Lung (tissue), 12 donors: ENCODE data around the gene ARMH1. TPM values are rescaled to one million over a fixed set of nuclear protein-coding genes. Genes with fewer than 3 reads are reported as not detected.

ENCODE experiments used
- ATAC-seq: fragments of 200-7000 bp; cut with Tn5 transposase; one replicate; pipeline ENCODE4 v1.9.1; 2020; ENCODE audit warnings: moderate number of reproducible peaks; ENCODE audit not compliant: insufficient read depth, low FRiP score
- DNase-seq, 3 donors: peaks; one replicate each; pipeline ENCODE4 v3.0.0-alpha.2; 2013 to 2017
- H3K27ac ChIP-seq, 2 donors: one replicate each; pipeline ENCODE4 v1.5.1; 2013; ENCODE audit warnings: mild to moderate bottlenecking in 2 of 2, moderate library complexity in 2 of 2, control low read depth in 1 of 2, inconsistent platforms in 1 of 2, low read depth in 1 of 2, low read length in 1 of 2
- H3K27me3 ChIP-seq, 3 donors: one replicate each; pipeline ENCODE4 v1.5.1; 2013; ENCODE audit warnings: low read length in 2 of 3; ENCODE audit not compliant: control insufficient read depth in 3 of 3, insufficient read depth in 3 of 3
- H3K36me3 ChIP-seq, 4 donors: one replicate each; pipeline ENCODE4 v1.5.1; 2013; ENCODE audit warnings: low read length in 4 of 4, mild to moderate bottlenecking in 1 of 4, moderate library complexity in 1 of 4; ENCODE audit not compliant: control insufficient read depth in 4 of 4, insufficient read depth in 4 of 4
- H3K4me1 ChIP-seq, 5 donors: one replicate each; pipeline ENCODE4 v1.5.1; 2013; ENCODE audit warnings: low read length in 5 of 5, mild to moderate bottlenecking in 2 of 5, moderate library complexity in 1 of 5; ENCODE audit not compliant: control insufficient read depth in 5 of 5, insufficient read depth in 5 of 5
- H3K4me3 ChIP-seq: one replicate; pipeline ENCODE4 v1.5.1; 2013; ENCODE audit warnings: mild to moderate bottlenecking, control low read depth, moderate library complexity
- H3K9ac ChIP-seq, 2 donors: one replicate each; pipeline ENCODE4 v1.5.1; 2013; ENCODE audit warnings: low read length in 2 of 2, control low read depth in 1 of 2; ENCODE audit not compliant: insufficient read depth in 1 of 2
- H3K9me3 ChIP-seq, 4 donors: one replicate each; pipeline ENCODE4 v1.5.1; 2013; ENCODE audit warnings: low read length in 3 of 4, mild to moderate bottlenecking in 1 of 4, moderate library complexity in 1 of 4; ENCODE audit not compliant: control insufficient read depth in 4 of 4, insufficient read depth in 3 of 4
- WGBS, 2 donors: extraction: QIAGEN DNeasy Blood & Tissue Kit; methylation state at CpG; one replicate each; pipeline ENCODE4 v1.1.7; 2013; 5-methylcytosine and 5-hydroxymethylcytosine counted together
- polyA plus RNA-seq, 2 donors: library from polyadenylated mRNA; stranded (reverse); fragments of 200-250 nt; gene quantifications; one replicate each; pipeline ENCODE4 v1.2.1, GENCODE V29; 2013
- total RNA-seq, 2 donors: library from RNA; depleted of rRNA in 1 of 2; stranded (reverse); fragments of >200 nt in 1 of 2; gene quantifications; one replicate each; pipeline ENCODE4 v1.2.1, GENCODE V29; 2014 to 2021
- TF ChIP-seq, protein P1 (sequence below): IDR thresholded peaks from 2 replicates; pipeline ENCODE4 v1.5.1; 2012; ENCODE audit warnings: mild to moderate bottlenecking; ENCODE audit errors: control extremely low read depth, extremely low read depth
- donor health status: control.
- donor health status: control.
- donor health status: Bipolar disorder and iron deficiency.
- donor health status: healthy.
- donor health status: DM: yes; HTN: yes; CAD: no.

The ARMH1 gene
- total and polyA plus RNA-seq, 4 donors, result 9.7 to 35.3 (median 21.4) TPM

- Histone ChIP-seq H3K27me3 (no peaks in the 10 kb centered on the region), H3K4me1 (peaks cover 5 to 21% (median 10%) of the 10 kb centered on the region in 5 donors), H3K9me3 (no peaks in the 10 kb centered on the region), H3K36me3 (peaks cover 0 to 4% (median 0%) of the 10 kb centered on the region in 4 donors), H3K27ac (peak overlapping the region; percentile 13 to 89), H3K4me3 (no peak overlapping the region), H3K9ac (no peak overlapping the region)
- TF ChIP-seq, protein P1, sequence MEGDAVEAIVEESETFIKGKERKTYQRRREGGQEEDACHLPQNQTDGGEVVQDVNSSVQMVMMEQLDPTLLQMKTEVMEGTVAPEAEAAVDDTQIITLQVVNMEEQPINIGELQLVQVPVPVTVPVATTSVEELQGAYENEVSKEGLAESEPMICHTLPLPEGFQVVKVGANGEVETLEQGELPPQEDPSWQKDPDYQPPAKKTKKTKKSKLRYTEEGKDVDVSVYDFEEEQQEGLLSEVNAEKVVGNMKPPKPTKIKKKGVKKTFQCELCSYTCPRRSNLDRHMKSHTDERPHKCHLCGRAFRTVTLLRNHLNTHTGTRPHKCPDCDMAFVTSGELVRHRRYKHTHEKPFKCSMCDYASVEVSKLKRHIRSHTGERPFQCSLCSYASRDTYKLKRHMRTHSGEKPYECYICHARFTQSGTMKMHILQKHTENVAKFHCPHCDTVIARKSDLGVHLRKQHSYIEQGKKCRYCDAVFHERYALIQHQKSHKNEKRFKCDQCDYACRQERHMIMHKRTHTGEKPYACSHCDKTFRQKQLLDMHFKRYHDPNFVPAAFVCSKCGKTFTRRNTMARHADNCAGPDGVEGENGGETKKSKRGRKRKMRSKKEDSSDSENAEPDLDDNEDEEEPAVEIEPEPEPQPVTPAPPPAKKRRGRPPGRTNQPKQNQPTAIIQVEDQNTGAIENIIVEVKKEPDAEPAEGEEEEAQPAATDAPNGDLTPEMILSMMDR, result no peak
- 49 to 58% methylated on average over 5 of the region's 5 CpGs for WGBS, 2 donors
- ATAC-seq (no peak), DNase-seq (no peak)
Observed at GRCh38 chr1:44676484-44677200, 2.1 kb downstream of the ARMH1 start.

- H3K27ac ChIP-seq, result peak overlapping the region in 1 of 2 donors; percentile 68
- no peak overlapping the region for H3K4me3 ChIP-seq
- DNase-seq (no peak), ATAC-seq (no peak)
- WGBS, 2 donors, result 53 to 58% methylated on average over 6 of the region's 6 CpGs
- H3K9ac ChIP-seq, result no peak overlapping the region
- H3K4me1 ChIP-seq, result peaks cover 5 to 21% (median 10%) of the 10 kb centered on the region in 5 donors
- TF ChIP-seq, protein P1, result peak; percentile 16
- no peaks in the 10 kb centered on the region for H3K27me3 ChIP-seq
- H3K36me3 ChIP-seq, result peaks cover 0 to 4% (median 0%) of the 10 kb centered on the region in 4 donors
- H3K9me3 ChIP-seq, result no peaks in the 10 kb centered on the region
Observed at GRCh38 chr1:44677201-44677766, 2.8 kb downstream of the ARMH1 start.

DNA sequence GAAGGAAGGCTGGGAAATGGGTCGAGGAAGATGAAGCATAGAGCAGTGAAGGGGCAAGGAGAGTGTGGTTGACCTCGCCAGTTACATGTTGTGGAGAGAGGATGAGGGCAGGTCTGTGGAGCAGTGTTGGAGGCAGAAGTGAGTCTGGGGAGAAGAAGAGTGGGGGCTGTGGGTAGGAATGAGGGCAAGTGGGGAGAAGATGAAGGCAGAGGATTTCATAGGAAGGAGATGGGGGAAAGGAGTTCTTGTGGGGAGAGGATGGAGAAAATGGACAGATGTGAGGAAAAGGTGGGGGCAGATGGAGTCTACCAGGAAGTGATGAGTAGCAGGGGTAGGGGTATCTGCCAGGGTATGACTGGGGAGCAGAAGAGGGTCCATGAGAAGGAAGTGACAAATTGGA is 3.6 kb downstream of the ARMH1 start:
- ATAC-seq, result no peak
- TF ChIP-seq, protein P1, result no peak
- peaks cover 0 to 4% (median 0%) of the 10 kb centered on the region in 4 donors for H3K36me3 ChIP-seq
- DNase-seq, result no peak
- no peak overlapping the region for H3K27ac ChIP-seq
- H3K9ac ChIP-seq, result no peak overlapping the region
- H3K9me3 ChIP-seq, result no peaks in the 10 kb centered on the region
- H3K4me3 ChIP-seq, result no peak overlapping the region
- H3K4me1 ChIP-seq, result peaks cover 4 to 14% (median 9%) of the 10 kb centered on the region in 5 donors
- H3K27me3 ChIP-seq, result no peaks in the 10 kb centered on the region
- 82 to 84% methylated on average over 2 of the region's 2 CpGs for WGBS, 2 donors
